GM12891 (cell line): ENCODE results near the gene TEPSIN.
"Not testable (repeated sequence)": the region's sequence is repeated elsewhere in the genome, so short reads cannot be mapped to it uniquely, and the experiment has no call there.

Experiments used
- DNase-seq: peaks from one replicate; pipeline ENCODE4 v3.0.0; 2011; ENCODE audit warnings: low spot score; ENCODE audit not compliant: insufficient read length
- FAIRE-seq: peaks from 2 replicates; lab custom pipeline; 2011; peaks lifted over from hg19 to GRCh38; lab: Jason Lieb, UNC
- PAX5 ChIP-seq: IDR thresholded peaks from 2 replicates; pipeline ENCODE4 v1.6.1; 2011; ENCODE audit warnings: low read length, moderate library complexity, mild to moderate bottlenecking; ENCODE audit not compliant: insufficient read depth, severe bottlenecking
- POLR2A ChIP-seq: IDR thresholded peaks from 2 replicates; pipeline ENCODE4 v1.6.1; 2011; ENCODE audit warnings: low read depth, low read length, control low read depth
- POLR2AphosphoS5 ChIP-seq: IDR thresholded peaks from 2 replicates; pipeline ENCODE4 v1.6.1; 2011; ENCODE audit warnings: low read depth, low read length, control low read depth
- POU2F2 ChIP-seq: IDR thresholded peaks from 2 replicates; pipeline ENCODE4 v1.6.1; 2011; ENCODE audit warnings: low read depth, mild to moderate bottlenecking, control low read depth, low read length, moderate library complexity
- SPI1 ChIP-seq: IDR thresholded peaks from 2 replicates; pipeline ENCODE4 v1.6.1; 2011; ENCODE audit warnings: low read depth, low read length, control low read depth
- TAF1 ChIP-seq: IDR thresholded peaks from 2 replicates; pipeline ENCODE4 v1.6.1; 2011; ENCODE audit warnings: low read depth, low read length, control low read depth

TEPSIN gene

GRCh38 chr17:81233316-81233715 is 5.5 kb downstream of the TEPSIN start:
- no peak for DNase-seq
- TF ChIP-seq PAX5 = no peak
- TF ChIP-seq POLR2A = no peak
- TF ChIP-seq POU2F2 = no peak
- TF ChIP-seq TAF1 = no peak
- TF ChIP-seq POLR2AphosphoS5 = no peak
- no peak for TF ChIP-seq SPI1
- no peak for FAIRE-seq

GRCh38 chr17:81232616-81233241 is 6.1 kb downstream of the TEPSIN start:
- FAIRE-seq = no peak
- TF ChIP-seq TAF1 = no peak
- no peak for TF ChIP-seq POLR2A
- TF ChIP-seq POU2F2 = no peak
- no peak for TF ChIP-seq SPI1
- no peak for TF ChIP-seq POLR2AphosphoS5
- no peak for TF ChIP-seq PAX5
- no peak for DNase-seq

- no peak for DNase-seq
- TF ChIP-seq SPI1 = no peak
- TF ChIP-seq POU2F2 = no peak
- no peak for FAIRE-seq
These were observed 6.9 kb downstream of the TEPSIN start for GRCh38 chr17:81231766-81232581.

- no peak for TF ChIP-seq SPI1
- TF ChIP-seq TAF1 = no peak
- peak; percentile 34; the same call in 1 of the 2 replicates for TF ChIP-seq POLR2AphosphoS5
- no peak for TF ChIP-seq PAX5
- peak; percentile 63 for TF ChIP-seq POU2F2
- no peak for TF ChIP-seq POLR2A
- DNase-seq (no peak), FAIRE-seq (peak; percentile 65)
These were observed 7.7 kb downstream of the TEPSIN start for GRCh38 chr17:81231121-81231645.

GRCh38 chr17:81230043-81230820 is 8.6 kb downstream of the TEPSIN start:
- DNase-seq = peak; percentile 57

GRCh38 chr17:81229666-81229920 is 9.3 kb downstream of the TEPSIN start:
- no peak for TF ChIP-seq POLR2AphosphoS5
- no peak for TF ChIP-seq SPI1
- no peak for TF ChIP-seq POU2F2
- TF ChIP-seq PAX5 = no peak
- TF ChIP-seq POLR2A = no peak
- no peak for TF ChIP-seq TAF1
- no peak for FAIRE-seq
- DNase-seq = no peak

More at GRCh38 chr17:81230043-81230820, 8.6 kb downstream of the TEPSIN start:
- peak; percentile 56 for FAIRE-seq
- TF ChIP-seq TAF1 (no peak), SPI1 (no peak), POU2F2 (no peak), POLR2AphosphoS5 (no peak), PAX5 (no peak), POLR2A (no peak)

GRCh38 chr17:81228834-81229665 is 9.8 kb downstream of the TEPSIN start:
- TF ChIP-seq TAF1 (no peak), SPI1 (no peak), POLR2AphosphoS5 (no peak), POU2F2 (no peak), PAX5 (no peak), POLR2A (no peak)
- no peak for DNase-seq
- no peak for FAIRE-seq

GRCh38 chr17:81228420-81228819 is 10.4 kb downstream of the TEPSIN start:
- TF ChIP-seq POU2F2 = no peak
- TF ChIP-seq SPI1 = peak; percentile 77
- DNase-seq = peak; percentile 56
- peak; percentile 85 for FAIRE-seq

- DNase-seq = not testable (repeated sequence)
- peak; percentile 84 for FAIRE-seq
These were observed 11.2 kb downstream of the TEPSIN start for GRCh38 chr17:81227630-81228029.
